Type B pancreatic cell (in vitro differentiated cells): Measurements from ENCODE around the gene IPCEF1. TPM values are rescaled to one million over a fixed set of nuclear protein-coding genes. Genes with fewer than 3 reads are reported as not detected.
A peak's percentile ranks its signal among the peaks of the same experiment; 100 is the strongest.

Experiments used
- DNase-seq: peaks from one replicate; pipeline ENCODE4 v3.0.0; 2021; ENCODE audit warnings: mixed read lengths; ENCODE audit not compliant: unreplicated experiment; ENCODE audit errors: extremely low spot score
- H3K27ac Mint-ChIP-seq: 2 replicates; pipeline ENCODE4 v1.8.0; 2021; ENCODE audit warnings: mild to moderate bottlenecking, mixed read lengths
- H3K27me3 Mint-ChIP-seq: 2 replicates; pipeline ENCODE4 v1.8.0; 2021; ENCODE audit warnings: mixed read lengths
- H3K36me3 Mint-ChIP-seq: 2 replicates; pipeline ENCODE4 v1.8.0; 2021; ENCODE audit warnings: mixed read lengths
- H3K4me1 Mint-ChIP-seq: one replicate; pipeline ENCODE4 v1.8.0; 2021; ENCODE audit warnings: mixed read lengths; ENCODE audit not compliant: unreplicated experiment
- H3K4me3 Mint-ChIP-seq: 2 replicates; pipeline ENCODE4 v1.8.0; 2021; ENCODE audit warnings: mild to moderate bottlenecking, mixed read lengths
- H3K9me3 Mint-ChIP-seq: 2 replicates; pipeline ENCODE4 v1.8.0; 2021; ENCODE audit warnings: mixed read lengths
- CTCF ChIP-seq: fragments of 200-600 bp; sonication (generic); conservative IDR thresholded peaks from 2 replicates; pipeline ENCODE4 v1.5.0; 2021; ENCODE audit warnings: antibody characterized with exemption, mild to moderate bottlenecking
- total RNA-seq: library from RNA; stranded (reverse); gene quantifications from 2 replicates; pipeline ENCODE4 v1.2.1, GENCODE V29; 2021; ENCODE audit warnings: low replicate concordance

The IPCEF1 gene
- total RNA-seq, 1 donor from 2014 or later, result 1.0 TPM

- no peak for DNase-seq
- Mint-ChIP-seq H3K27me3 (no peaks in the 10 kb centered on the region), H3K4me1 (peaks cover 9% of the 10 kb centered on the region), H3K27ac (no peak overlapping the region), H3K4me3 (no peak overlapping the region), H3K9me3 (no peaks in the 10 kb centered on the region), H3K36me3 (no peaks in the 10 kb centered on the region)
- no peak for TF ChIP-seq CTCF
These were observed 24.9 kb upstream of the IPCEF1 start for GRCh38 chr6:154381548-154381947.

- H3K4me1 Mint-ChIP-seq, result peaks cover 9% of the 10 kb centered on the region
- no peaks in the 10 kb centered on the region for H3K36me3 Mint-ChIP-seq
- H3K27ac Mint-ChIP-seq, result peak overlapping the region; percentile 43
- DNase-seq, result no peak
- TF ChIP-seq CTCF, result no peak
- H3K27me3 Mint-ChIP-seq, result no peaks in the 10 kb centered on the region
- H3K4me3 Mint-ChIP-seq, result no peak overlapping the region
- no peaks in the 10 kb centered on the region for H3K9me3 Mint-ChIP-seq
These were observed 24.1 kb upstream of the IPCEF1 start for GRCh38 chr6:154380741-154381140.

- Mint-ChIP-seq H3K27ac (no peak overlapping the region), H3K4me1 (peaks cover 9% of the 10 kb centered on the region), H3K4me3 (no peak overlapping the region), H3K27me3 (no peaks in the 10 kb centered on the region), H3K36me3 (no peaks in the 10 kb centered on the region), H3K9me3 (no peaks in the 10 kb centered on the region)
- TF ChIP-seq CTCF, result no peak
- no peak for DNase-seq
These were observed 23.0 kb upstream of the IPCEF1 start for GRCh38 chr6:154379585-154379984.

- Mint-ChIP-seq H3K4me1 (peaks cover 9% of the 10 kb centered on the region), H3K27me3 (no peaks in the 10 kb centered on the region), H3K4me3 (no peak overlapping the region), H3K9me3 (no peaks in the 10 kb centered on the region), H3K27ac (no peak overlapping the region), H3K36me3 (no peaks in the 10 kb centered on the region)
- no peak for DNase-seq
- no peak for TF ChIP-seq CTCF
These were observed 21.9 kb upstream of the IPCEF1 start for GRCh38 chr6:154378518-154378917.

GRCh38 chr6:154377726-154378125 lies 21.1 kb upstream of the IPCEF1 start:
- DNase-seq, result no peak
- TF ChIP-seq CTCF, result no peak
- H3K27ac Mint-ChIP-seq, result no peak overlapping the region
- H3K4me3 Mint-ChIP-seq, result no peak overlapping the region
- H3K27me3 Mint-ChIP-seq, result no peaks in the 10 kb centered on the region
- H3K4me1 Mint-ChIP-seq, result peaks cover 9% of the 10 kb centered on the region
- no peaks in the 10 kb centered on the region for H3K36me3 Mint-ChIP-seq
- no peaks in the 10 kb centered on the region for H3K9me3 Mint-ChIP-seq

GRCh38 chr6:154373971-154374370 lies 17.4 kb upstream of the IPCEF1 start:
- Mint-ChIP-seq H3K4me3 (no peak overlapping the region), H3K27ac (no peak overlapping the region), H3K36me3 (no peaks in the 10 kb centered on the region), H3K9me3 (no peaks in the 10 kb centered on the region), H3K4me1 (peaks cover 11% of the 10 kb centered on the region), H3K27me3 (no peaks in the 10 kb centered on the region)
- no peak for TF ChIP-seq CTCF
- DNase-seq, result no peak
